ENCODE measurements around the gene BATF.
A peak's percentile ranks its signal among the peaks of the same experiment; 100 is the strongest.

BATF gene

DNA sequence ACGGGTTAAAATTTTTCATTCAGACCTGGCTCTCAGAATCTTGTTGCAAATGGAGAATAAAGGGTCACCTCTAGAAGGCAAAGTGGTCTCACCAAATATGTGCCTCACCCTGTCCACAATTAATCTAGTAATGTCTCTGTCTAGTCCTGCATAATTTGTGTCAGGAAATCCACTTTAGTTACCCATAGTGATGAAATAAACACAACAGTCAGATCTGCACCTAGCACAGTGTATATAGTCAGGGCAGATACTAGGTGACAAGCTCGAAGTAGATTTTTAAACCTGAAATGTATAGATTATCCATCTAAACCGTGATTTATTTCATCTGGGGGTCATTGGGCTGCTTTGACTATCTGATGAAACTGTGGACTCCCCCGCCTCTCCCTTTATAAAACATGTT is 40.2 kb downstream of the BATF start:
- no peak for DNase-seq (ENCODE audit: low read depth in 2 of 2)
- TF ChIP-seq, protein P1, sequence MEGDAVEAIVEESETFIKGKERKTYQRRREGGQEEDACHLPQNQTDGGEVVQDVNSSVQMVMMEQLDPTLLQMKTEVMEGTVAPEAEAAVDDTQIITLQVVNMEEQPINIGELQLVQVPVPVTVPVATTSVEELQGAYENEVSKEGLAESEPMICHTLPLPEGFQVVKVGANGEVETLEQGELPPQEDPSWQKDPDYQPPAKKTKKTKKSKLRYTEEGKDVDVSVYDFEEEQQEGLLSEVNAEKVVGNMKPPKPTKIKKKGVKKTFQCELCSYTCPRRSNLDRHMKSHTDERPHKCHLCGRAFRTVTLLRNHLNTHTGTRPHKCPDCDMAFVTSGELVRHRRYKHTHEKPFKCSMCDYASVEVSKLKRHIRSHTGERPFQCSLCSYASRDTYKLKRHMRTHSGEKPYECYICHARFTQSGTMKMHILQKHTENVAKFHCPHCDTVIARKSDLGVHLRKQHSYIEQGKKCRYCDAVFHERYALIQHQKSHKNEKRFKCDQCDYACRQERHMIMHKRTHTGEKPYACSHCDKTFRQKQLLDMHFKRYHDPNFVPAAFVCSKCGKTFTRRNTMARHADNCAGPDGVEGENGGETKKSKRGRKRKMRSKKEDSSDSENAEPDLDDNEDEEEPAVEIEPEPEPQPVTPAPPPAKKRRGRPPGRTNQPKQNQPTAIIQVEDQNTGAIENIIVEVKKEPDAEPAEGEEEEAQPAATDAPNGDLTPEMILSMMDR (IDR thresholded peaks at IDR 0.05; ENCODE audit: low read depth, low read length) = no peak
- H3K4me3 ChIP-seq (replicated peaks in 1 of 2; ENCODE audit: low read depth in 2 of 2, low read length in 2 of 2) = no peak overlapping the region

DNA sequence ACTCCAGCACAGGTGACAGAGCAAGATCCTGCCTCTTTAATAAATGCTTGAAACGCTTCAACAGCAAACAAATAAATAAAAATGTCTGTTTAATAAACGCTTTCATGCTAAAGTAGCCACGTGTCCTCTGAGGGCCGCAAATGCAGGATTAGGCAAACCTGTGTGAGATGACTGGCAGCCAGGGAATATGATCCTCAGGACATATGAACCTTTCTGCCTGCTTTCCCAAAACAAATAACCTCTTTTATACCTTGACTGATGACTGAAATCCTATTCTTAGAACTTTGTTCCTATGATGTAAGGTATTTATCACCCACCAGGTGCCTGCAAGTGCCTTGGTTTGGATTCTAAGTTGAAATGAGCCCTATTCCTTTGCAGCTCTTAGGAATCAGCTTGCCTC is 41.7 kb downstream of the BATF start:
- no peak overlapping the region for H3K4me3 ChIP-seq (replicated peaks in 1 of 2; ENCODE audit: low read depth in 2 of 2, low read length in 2 of 2)
- DNase-seq (ENCODE audit: low read depth in 2 of 2) = no peak
- TF ChIP-seq, protein P1 (IDR thresholded peaks at IDR 0.05; ENCODE audit: low read depth, low read length) = no peak

DNA sequence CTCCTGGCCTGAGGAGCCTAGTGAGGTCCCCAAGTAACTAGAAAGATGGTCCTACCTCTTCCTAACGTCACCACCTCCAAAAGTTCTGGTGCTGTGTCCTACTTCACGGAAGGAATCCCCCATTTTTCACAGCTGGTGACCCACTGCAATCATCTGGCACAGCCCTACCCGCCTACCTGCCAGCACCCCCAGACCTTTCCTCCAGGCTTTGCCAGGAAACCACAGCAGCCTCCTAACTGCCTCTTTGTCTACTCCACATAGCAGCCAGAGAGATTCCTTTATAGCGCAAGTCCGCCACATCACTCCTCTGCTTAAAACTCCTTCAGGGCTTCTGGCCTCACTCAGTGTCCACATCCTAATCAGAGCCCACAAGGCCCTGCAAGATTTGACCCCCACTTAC is 42.8 kb downstream of the BATF start:
- DNase-seq (ENCODE audit: low read depth in 2 of 2) = no peak
- TF ChIP-seq, protein P1 (IDR thresholded peaks at IDR 0.05; ENCODE audit: low read depth, low read length) = no peak
- H3K4me3 ChIP-seq (replicated peaks in 1 of 2; ENCODE audit: low read depth in 2 of 2, low read length in 2 of 2) = no peak overlapping the region

DNA sequence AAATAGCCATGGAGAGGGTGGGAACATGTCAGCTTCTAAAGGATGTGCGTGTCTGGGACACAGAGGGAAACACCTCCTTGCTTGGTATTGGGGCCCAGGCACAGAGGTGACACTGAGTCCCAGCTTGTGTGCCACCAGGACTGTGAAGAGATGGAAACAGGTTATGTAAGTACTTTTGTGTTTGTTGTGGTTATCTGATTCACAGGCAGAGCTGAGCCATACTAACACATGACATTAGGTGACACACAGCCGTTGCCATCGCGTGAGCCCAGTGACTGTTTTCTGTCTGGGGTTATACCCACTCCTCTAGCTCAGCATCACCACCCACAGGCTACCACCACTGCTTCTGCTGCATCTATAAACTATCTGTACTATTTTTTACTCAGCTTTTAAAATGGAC is 44.1 kb downstream of the BATF start:
- TF ChIP-seq, protein P1 (IDR thresholded peaks at IDR 0.05; ENCODE audit: low read depth, low read length) = no peak
- peak in 1 of 2 donors; percentile 38 for DNase-seq (ENCODE audit: low read depth in 2 of 2)
- no peak overlapping the region for H3K4me3 ChIP-seq (replicated peaks in 1 of 2; ENCODE audit: low read depth in 2 of 2, low read length in 2 of 2)

DNA sequence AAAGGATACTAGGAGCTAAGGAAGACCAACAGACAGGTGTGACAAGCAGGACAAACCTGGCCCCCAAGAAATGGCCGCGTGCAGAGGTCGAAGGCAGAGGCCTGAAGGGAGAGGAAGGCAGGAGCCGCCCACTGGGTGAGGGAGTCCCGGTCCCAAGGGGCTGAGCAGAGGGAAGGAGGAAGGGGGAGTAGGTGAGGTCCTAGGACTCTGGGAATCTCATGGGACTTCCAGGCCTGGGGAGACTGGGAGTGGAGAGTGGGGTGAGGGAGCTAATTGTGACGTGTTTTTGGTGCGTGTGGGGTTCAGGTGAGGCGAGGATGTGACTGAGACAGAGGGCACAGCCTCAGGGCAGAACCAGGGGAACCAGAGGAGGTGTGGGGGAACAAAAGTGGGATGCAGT is 44.5 kb downstream of the BATF start:
- no peak overlapping the region for H3K4me3 ChIP-seq (replicated peaks in 1 of 2; ENCODE audit: low read depth in 2 of 2, low read length in 2 of 2)
- TF ChIP-seq, protein P1 (IDR thresholded peaks at IDR 0.05; ENCODE audit: low read depth, low read length) = no peak
- no peak for DNase-seq (ENCODE audit: low read depth in 2 of 2)

DNA sequence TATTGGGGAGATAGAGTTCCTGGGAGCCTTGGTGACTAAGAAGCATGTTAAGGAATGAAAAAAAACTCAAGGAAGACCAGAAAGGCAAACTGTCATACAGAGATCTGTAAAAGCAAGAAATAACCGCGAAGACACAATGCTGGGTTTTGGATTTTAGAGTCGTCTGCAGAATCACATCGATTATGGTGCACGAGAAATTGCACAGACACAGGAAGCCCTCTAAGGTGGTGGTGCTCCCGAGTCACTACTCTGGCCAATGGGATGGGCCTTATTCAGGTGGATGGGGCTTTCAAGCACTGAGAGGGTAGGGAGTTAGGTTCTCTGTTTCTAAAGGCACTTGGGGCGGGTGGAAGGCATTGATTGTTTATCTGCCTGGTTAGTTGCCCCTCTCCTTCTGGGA is 45.9 kb downstream of the BATF start:
- TF ChIP-seq, protein P1 (IDR thresholded peaks at IDR 0.05; ENCODE audit: low read depth, low read length) = no peak
- no peak for DNase-seq (ENCODE audit: low read depth in 2 of 2)
- no peak overlapping the region for H3K4me3 ChIP-seq (replicated peaks in 1 of 2; ENCODE audit: low read depth in 2 of 2, low read length in 2 of 2)

DNA sequence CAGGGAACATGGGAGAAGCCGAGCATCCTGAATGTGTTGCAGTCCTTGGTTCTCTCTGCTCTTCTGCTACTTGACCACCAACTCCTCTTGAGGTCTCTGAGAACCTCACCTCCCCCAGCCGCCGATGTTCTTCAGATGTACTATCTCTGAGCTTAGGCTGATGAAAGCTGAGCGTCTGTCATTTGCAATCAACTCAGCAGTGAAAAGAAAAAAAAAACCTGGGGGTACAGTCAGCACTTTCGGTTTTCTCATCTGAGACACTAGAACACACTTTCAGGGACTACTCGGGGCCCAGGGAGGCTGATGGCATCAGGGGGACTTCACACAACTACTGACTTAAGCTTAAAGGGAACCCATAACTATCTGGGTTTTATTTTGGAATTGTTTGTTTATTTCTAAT is 46.5 kb downstream of the BATF start:
- TF ChIP-seq, protein P1 (IDR thresholded peaks at IDR 0.05; ENCODE audit: low read depth, low read length) = no peak

More for the DNA sequence above, 46.5 kb downstream of the BATF start:
- DNase-seq (ENCODE audit: low read depth in 2 of 2) = no peak
- H3K4me3 ChIP-seq (replicated peaks in 1 of 2; ENCODE audit: low read depth in 2 of 2, low read length in 2 of 2) = no peak overlapping the region
